GM23248 (cell line): ENCODE data around the gene OLIG1. TPM values are rescaled to one million over a fixed set of nuclear protein-coding genes. Genes with fewer than 3 reads are reported as not detected.

Experiments used
- DNase-seq: peaks from one replicate; pipeline ENCODE4 v3.0.0-alpha.2; 2015
- H2AFZ ChIP-seq: fragments of 200-600 bp; sonication (generic); 2 replicates; pipeline ENCODE4 v1.6.1; 2016; ENCODE audit warnings: antibody characterized with exemption
- H3F3A ChIP-seq: fragments of 200-600 bp; sonication (generic); 2 replicates; pipeline ENCODE4 v1.6.1; 2016; ENCODE audit warnings: mild to moderate bottlenecking, antibody characterized with exemption, mixed run types; ENCODE audit not compliant: insufficient read depth
- H3K27ac ChIP-seq: fragments of 200-600 bp; sonication (generic); 2 replicates; pipeline ENCODE4 v1.5.1; 2016; ENCODE audit warnings: mild to moderate bottlenecking
- H3K27me3 ChIP-seq: fragments of 200-600 bp; sonication (generic); replicated peaks from 2 replicates; pipeline ENCODE4 v1.6.1; 2016; ENCODE audit warnings: mild to moderate bottlenecking; ENCODE audit not compliant: insufficient read depth
- H3K36me3 ChIP-seq: fragments of 200-600 bp; sonication (generic); 2 replicates; pipeline ENCODE4 v1.6.1; 2016; ENCODE audit warnings: low read depth, mild to moderate bottlenecking
- H3K4me1 ChIP-seq: fragments of 200-600 bp; sonication (generic); 2 replicates; pipeline ENCODE4 v1.6.1; 2016; ENCODE audit warnings: mild to moderate bottlenecking; ENCODE audit not compliant: insufficient read depth
- H3K4me2 ChIP-seq: fragments of 200-600 bp; sonication (generic); one replicate; pipeline ENCODE4 v1.6.1; 2016; ENCODE audit warnings: mild to moderate bottlenecking; ENCODE audit not compliant: unreplicated experiment
- H3K4me3 ChIP-seq: fragments of 200-600 bp; sonication (generic); 2 replicates; pipeline ENCODE4 v1.5.1; 2016; ENCODE audit warnings: mild to moderate bottlenecking
- H3K79me2 ChIP-seq: fragments of 200-600 bp; sonication (generic); 2 replicates; pipeline ENCODE4 v1.6.1; 2016; ENCODE audit warnings: mild to moderate bottlenecking; ENCODE audit not compliant: insufficient read depth
- H3K9ac ChIP-seq: fragments of 200-600 bp; sonication (generic); 2 replicates; pipeline ENCODE4 v1.6.1; 2016; ENCODE audit warnings: mild to moderate bottlenecking
- H3K9me2 ChIP-seq: fragments of 200-600 bp; sonication (generic); 2 replicates; pipeline ENCODE4 v1.6.1; 2016; ENCODE audit warnings: mixed run types, mild to moderate bottlenecking, moderate library complexity; ENCODE audit not compliant: insufficient read depth
- H3K9me3 ChIP-seq: fragments of 200-600 bp; sonication (generic); one replicate; pipeline ENCODE4 v1.6.1; 2017; ENCODE audit warnings: low read depth
- H4K20me1 ChIP-seq: fragments of 200-600 bp; sonication (generic); 2 replicates; pipeline ENCODE4 v1.6.0; 2016; ENCODE audit not compliant: insufficient read depth
- EZH2 ChIP-seq: fragments of 200-600 bp; sonication (generic); IDR thresholded peaks from 2 replicates; pipeline ENCODE4 v1.6.1; 2018; ENCODE audit warnings: antibody characterized with exemption, mild to moderate bottlenecking; ENCODE audit not compliant: insufficient read depth, poor library complexity, severe bottlenecking
- EZH2phosphoT487 ChIP-seq: fragments of 200-600 bp; sonication (generic); IDR thresholded peaks from 2 replicates; pipeline ENCODE4 v1.6.1; 2018; ENCODE audit warnings: antibody characterized with exemption, moderate library complexity, mild to moderate bottlenecking, low read depth; ENCODE audit not compliant: insufficient read depth
- WGBS, 2 experiments: methylation state at CpG; one replicate each; pipeline ENCODE4 v1.1.6; 2015 to 2017; ENCODE audit warnings: low lambda C conversion rate in 2 of 2, low coverage in 1 of 2; ENCODE audit errors: missing lambda C conversion rate in 2 of 2; 5-methylcytosine and 5-hydroxymethylcytosine counted together
- in situ Hi-C: fragments of 300-500 bp; cut with MboI; formaldehyde crosslinking; loops from 2 replicates; pipeline ENCODE4 v1.15.0; 2020
- polyA plus RNA-seq: library from polyadenylated mRNA; unstranded; fragments of >200 nt; fragmentation: Nextera tagmentation; extraction: Ambion mirVana; gene quantifications from 2 replicates; pipeline ENCODE4 v1.2.1, GENCODE V29; 2016
- total RNA-seq: library from RNA; depleted of rRNA; stranded (reverse); fragments of >200 nt; shearing (Covaris generic); gene quantifications from 2 replicates; pipeline ENCODE4 v1.2.3, GENCODE V29; 2014

The OLIG1 gene
- total and polyA plus RNA-seq, 2 experiments from 2014 or later = not detected

DNA sequence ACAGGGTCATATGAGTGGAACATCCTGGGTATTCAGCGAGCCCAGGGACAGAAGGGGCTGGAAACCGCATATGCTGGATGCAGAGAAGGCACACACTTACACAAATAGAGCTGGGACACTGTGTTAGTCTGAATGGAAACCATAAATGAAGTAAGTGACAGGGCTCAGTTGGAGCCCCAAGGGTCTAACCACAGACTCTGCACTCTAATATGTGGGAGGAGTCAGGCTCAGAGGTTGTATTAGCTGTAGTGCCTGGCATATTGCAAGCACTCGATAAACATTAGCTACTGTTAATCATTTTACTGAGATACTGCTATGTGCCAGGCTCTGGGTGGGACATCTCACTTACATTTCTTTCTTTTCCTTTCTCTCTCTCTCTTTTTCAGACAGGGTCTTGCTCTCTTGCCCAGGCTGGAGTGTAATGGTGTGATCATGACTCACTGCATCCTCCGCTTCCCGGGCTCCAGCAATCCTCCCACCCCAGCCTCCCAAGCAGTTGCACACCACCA, 6.5 kb upstream of the OLIG1 start:
- WGBS, 2 experiments = 62 to 70% methylated on average over 5 of the region's 5 CpGs

DNA sequence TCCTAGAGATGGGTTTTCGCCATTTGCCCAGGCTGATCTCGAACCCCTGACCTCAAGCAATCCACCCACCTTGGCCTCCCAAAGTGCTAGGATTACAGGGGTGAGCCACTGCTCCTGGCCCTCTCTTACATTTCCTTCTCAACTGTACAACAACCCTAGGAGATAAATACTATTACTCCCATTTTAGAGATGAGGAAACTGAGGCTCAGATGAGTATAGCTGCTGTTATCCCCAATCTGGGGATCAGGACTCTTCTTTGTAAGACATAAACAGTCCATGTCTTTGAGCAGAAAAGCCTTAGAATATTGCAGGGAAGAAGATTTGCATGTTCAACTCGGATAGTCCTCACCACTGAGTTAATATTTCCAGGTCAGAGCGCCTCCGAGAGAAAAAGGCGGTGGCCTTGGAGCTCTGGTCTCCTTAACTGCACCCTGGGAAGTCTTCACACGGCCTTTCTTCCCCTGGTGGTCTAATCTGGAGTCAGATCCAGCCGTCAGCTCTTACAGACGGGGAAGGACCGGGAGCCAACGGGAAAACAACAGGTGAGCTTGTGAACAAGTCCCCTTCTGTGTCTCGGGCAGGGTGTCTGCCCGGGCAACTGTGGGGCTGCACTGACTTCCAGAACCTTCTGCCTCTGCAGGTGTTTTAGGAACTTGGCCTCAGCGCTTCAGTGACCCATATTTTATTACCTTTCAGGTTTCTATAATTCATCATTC, 5.9 kb upstream of the OLIG1 start:
- Histone ChIP-seq H3K9me2 (no peaks in the 10 kb centered on the region), H3K4me3 (no peak overlapping the region), H3K4me2 (no peak overlapping the region), H3K9me3 (no peaks in the 10 kb centered on the region), H2AFZ (no peak overlapping the region), H3K4me1 (no peaks in the 10 kb centered on the region), H3K36me3 (no peaks in the 10 kb centered on the region), H4K20me1 (no peaks in the 10 kb centered on the region), H3K27me3 (peaks cover 75% of the 10 kb centered on the region), H3F3A (no peaks in the 10 kb centered on the region), H3K79me2 (no peaks in the 10 kb centered on the region), H3K27ac (no peak overlapping the region), H3K9ac (no peak overlapping the region)
- DNase-seq = no peak
- TF ChIP-seq EZH2 (no peak), EZH2phosphoT487 (no peak)
- in situ Hi-C loops = no loop called here
- 22 to 28% methylated on average over 14 of the region's 14 CpGs for WGBS, 2 experiments

More for the DNA sequence above, 6.5 kb upstream of the OLIG1 start:
- H3K79me2 ChIP-seq = no peaks in the 10 kb centered on the region
- H3K9ac ChIP-seq = no peak overlapping the region
- TF ChIP-seq EZH2 (no peak), EZH2phosphoT487 (no peak)
- no peaks in the 10 kb centered on the region for H4K20me1 ChIP-seq
- no peak overlapping the region for H2AFZ ChIP-seq
- no peak overlapping the region for H3K4me2 ChIP-seq
- no peaks in the 10 kb centered on the region for H3K9me2 ChIP-seq
- H3K9me3 ChIP-seq = no peaks in the 10 kb centered on the region
- H3K4me1 ChIP-seq = no peaks in the 10 kb centered on the region
- DNase-seq = no peak
- H3K27me3 ChIP-seq = peaks cover 70% of the 10 kb centered on the region
- H3K36me3 ChIP-seq = no peaks in the 10 kb centered on the region
- no peak overlapping the region for H3K4me3 ChIP-seq
- no peaks in the 10 kb centered on the region for H3F3A ChIP-seq
- in situ Hi-C loops = no loop called here
- H3K27ac ChIP-seq = no peak overlapping the region

DNA sequence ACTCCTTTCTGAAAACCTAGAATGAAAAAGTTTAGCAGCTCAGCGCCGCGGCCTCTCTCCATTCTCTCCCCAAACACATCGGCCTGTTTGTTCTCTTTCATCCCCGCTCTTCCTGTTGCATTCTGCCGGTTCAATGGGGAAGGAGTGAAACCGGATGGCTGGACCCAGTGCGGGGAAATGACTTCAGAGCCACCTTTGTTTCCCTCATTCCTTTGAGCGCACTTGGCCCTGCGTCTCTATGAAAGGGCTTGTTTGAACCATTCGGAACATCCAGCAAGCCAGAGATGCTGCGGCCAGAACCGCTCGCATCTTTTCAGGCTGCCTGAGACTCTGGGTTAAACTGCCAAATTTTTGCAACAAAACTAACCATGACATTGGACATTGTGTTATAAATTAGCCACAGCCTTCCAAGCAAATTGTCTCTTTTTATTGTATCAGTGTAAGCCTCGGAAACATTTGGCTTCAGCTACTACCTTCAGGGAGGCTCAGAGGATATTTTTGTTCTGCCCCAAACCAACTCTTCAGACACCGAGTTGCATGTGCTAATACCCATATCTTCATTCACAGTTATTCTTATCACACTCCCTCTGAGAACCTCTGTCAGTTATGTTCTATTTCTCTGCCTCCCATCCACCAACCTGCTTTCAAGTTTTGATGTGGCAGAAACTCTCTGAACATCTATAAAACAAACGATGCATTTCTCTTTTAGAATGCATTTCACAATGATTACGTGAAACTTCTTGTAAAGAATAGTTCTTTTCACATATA, 5.1 kb upstream of the OLIG1 start:
- 54% methylated on average over 18 of the region's 18 CpGs for WGBS, 2 experiments
- H3F3A ChIP-seq = no peaks in the 10 kb centered on the region
- no peak overlapping the region for H3K9ac ChIP-seq
- in situ Hi-C loops = no loop called here
- no peak overlapping the region for H3K4me3 ChIP-seq
- H3K9me2 ChIP-seq = no peaks in the 10 kb centered on the region
- H3K9me3 ChIP-seq = no peaks in the 10 kb centered on the region
- H3K4me2 ChIP-seq = no peak overlapping the region
- H3K79me2 ChIP-seq = no peaks in the 10 kb centered on the region
- peaks cover 75% of the 10 kb centered on the region for H3K27me3 ChIP-seq
- no peak for TF ChIP-seq EZH2phosphoT487
- TF ChIP-seq EZH2 = no peak
- no peaks in the 10 kb centered on the region for H3K4me1 ChIP-seq
- no peaks in the 10 kb centered on the region for H3K36me3 ChIP-seq
- H2AFZ ChIP-seq = no peak overlapping the region
- H3K27ac ChIP-seq = no peak overlapping the region
- DNase-seq = no peak
- H4K20me1 ChIP-seq = no peaks in the 10 kb centered on the region

DNA sequence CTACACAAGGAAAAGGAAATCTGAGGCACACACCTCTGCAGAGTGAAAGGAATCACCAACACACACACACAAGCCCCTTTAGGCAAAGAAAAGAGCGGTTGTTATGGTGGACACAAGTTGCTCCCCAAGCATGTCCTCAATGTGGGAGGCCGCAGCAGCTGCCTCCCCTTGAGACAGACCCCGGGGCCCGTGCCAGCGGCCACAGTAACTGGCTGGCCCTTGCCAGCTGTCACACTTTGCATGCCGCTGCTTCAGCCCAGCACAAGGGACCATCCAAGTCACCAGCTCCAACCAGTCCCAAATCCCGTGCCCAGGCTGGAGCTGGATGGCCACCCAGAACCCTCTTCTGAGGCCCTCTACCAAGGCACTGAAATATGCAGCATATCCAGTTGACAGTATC, 2.9 kb upstream of the OLIG1 start:
- H3K4me2 ChIP-seq = no peak overlapping the region
- no peak for TF ChIP-seq EZH2
- no peak for TF ChIP-seq EZH2phosphoT487
- no peaks in the 10 kb centered on the region for H3F3A ChIP-seq
- H4K20me1 ChIP-seq = no peaks in the 10 kb centered on the region
- H3K9me2 ChIP-seq = no peaks in the 10 kb centered on the region
- H2AFZ ChIP-seq = no peak overlapping the region
- H3K27me3 ChIP-seq = peaks cover 85% of the 10 kb centered on the region
- 53 to 58% methylated on average over 7 of the region's 7 CpGs for WGBS, 2 experiments
- in situ Hi-C loops = no loop called here
- no peaks in the 10 kb centered on the region for H3K4me1 ChIP-seq
- no peaks in the 10 kb centered on the region for H3K9me3 ChIP-seq
- H3K4me3 ChIP-seq = no peak overlapping the region
- H3K27ac ChIP-seq = no peak overlapping the region
- DNase-seq = no peak
- no peaks in the 10 kb centered on the region for H3K36me3 ChIP-seq
- no peaks in the 10 kb centered on the region for H3K79me2 ChIP-seq
- H3K9ac ChIP-seq = no peak overlapping the region
